HEK293 (cell line): Measurements from ENCODE around the gene SUPT5H.
A peak's percentile ranks its signal among the peaks of the same experiment; 100 is the strongest.

ENCODE experiments used
- BCL11B ChIP-seq: fragments of 450-650 bp; formaldehyde crosslinking; IDR thresholded peaks from 2 replicates; pipeline ENCODE4 v1.5.1; 2016; ENCODE audit warnings: low read depth, missing biosample characterization, missing genetic modification characterization
- EGR2 ChIP-seq: fragments of 450-650 bp; formaldehyde crosslinking; IDR thresholded peaks from 2 replicates; pipeline ENCODE4 v1.5.1; 2016; ENCODE audit warnings: low read depth, missing biosample characterization, missing genetic modification characterization
- REPIN1 ChIP-seq: fragments of 450-650 bp; formaldehyde crosslinking; IDR thresholded peaks from 2 replicates; pipeline ENCODE4 v1.5.1; 2017; ENCODE audit warnings: missing biosample characterization, missing genetic modification characterization, low read depth
- SP2 ChIP-seq: fragments of 450-650 bp; formaldehyde crosslinking; IDR thresholded peaks from 2 replicates; pipeline ENCODE4 v1.5.1; 2016; ENCODE audit warnings: missing biosample characterization, missing genetic modification characterization
- TCF7L2 ChIP-seq: IDR thresholded peaks from 2 replicates; pipeline ENCODE4 v1.6.1; 2011; ENCODE audit warnings: low read depth, mild to moderate bottlenecking, inconsistent platforms, low read length, moderate library complexity, borderline replicate concordance
- ZBTB1 ChIP-seq: fragments of 450-650 bp; formaldehyde crosslinking; IDR thresholded peaks from 2 replicates; pipeline ENCODE4 v1.5.1; 2016; ENCODE audit warnings: missing biosample characterization, missing genetic modification characterization
- ZBTB21 ChIP-seq: fragments of 450-650 bp; formaldehyde crosslinking; IDR thresholded peaks from 2 replicates; pipeline ENCODE4 v1.5.1; 2017; ENCODE audit warnings: missing biosample characterization, missing genetic modification characterization
- ZBTB7A ChIP-seq: fragments of 450-650 bp; formaldehyde crosslinking; IDR thresholded peaks from 2 replicates; pipeline ENCODE4 v1.5.1; 2016; ENCODE audit warnings: low read depth, missing biosample characterization, missing genetic modification characterization
- ZNF114 ChIP-seq: fragments of 450-650 bp; formaldehyde crosslinking; IDR thresholded peaks from 2 replicates; pipeline ENCODE4 v1.5.0; 2017; ENCODE audit warnings: missing biosample characterization, missing genetic modification characterization
- ZNF133 ChIP-seq: fragments of 450-650 bp; formaldehyde crosslinking; IDR thresholded peaks from 2 replicates; pipeline ENCODE4 v1.5.1; 2016; ENCODE audit warnings: missing biosample characterization, missing genetic modification characterization
- ZNF138 ChIP-seq: fragments of 450-650 bp; formaldehyde crosslinking; IDR thresholded peaks from 2 replicates; pipeline ENCODE4 v1.5.1; 2016; ENCODE audit warnings: missing biosample characterization, missing genetic modification characterization, borderline replicate concordance
- ZNF148 ChIP-seq: fragments of 450-650 bp; formaldehyde crosslinking; IDR thresholded peaks from 2 replicates; pipeline ENCODE4 v1.5.0; 2017; ENCODE audit warnings: missing biosample characterization, missing genetic modification characterization, borderline replicate concordance
- ZNF16 ChIP-seq: fragments of 450-650 bp; formaldehyde crosslinking; IDR thresholded peaks from 2 replicates; pipeline ENCODE4 v1.5.1; 2016; ENCODE audit warnings: low read depth, missing biosample characterization, missing genetic modification characterization
- ZNF280D ChIP-seq: fragments of 450-650 bp; formaldehyde crosslinking; IDR thresholded peaks from 2 replicates; pipeline ENCODE4 v1.5.1; 2016; ENCODE audit warnings: missing biosample characterization, missing genetic modification characterization
- ZNF311 ChIP-seq: fragments of 450-650 bp; formaldehyde crosslinking; IDR thresholded peaks from 2 replicates; pipeline ENCODE4 v1.5.1; 2017; ENCODE audit warnings: missing biosample characterization, missing genetic modification characterization, borderline replicate concordance
- ZNF341 ChIP-seq: fragments of 450-650 bp; formaldehyde crosslinking; IDR thresholded peaks from 2 replicates; pipeline ENCODE4; 2016; ENCODE audit warnings: low read depth, missing biosample characterization, missing genetic modification characterization
- ZNF521 ChIP-seq: fragments of 450-650 bp; formaldehyde crosslinking; IDR thresholded peaks from 2 replicates; pipeline ENCODE4 v1.5.1; 2017; ENCODE audit warnings: missing biosample characterization, mild to moderate bottlenecking, missing genetic modification characterization
- ZNF530 ChIP-seq: fragments of 450-650 bp; formaldehyde crosslinking; IDR thresholded peaks from 2 replicates; pipeline ENCODE4 v1.5.1; 2016; ENCODE audit warnings: low read depth, missing biosample characterization, missing genetic modification characterization
- ZNF549 ChIP-seq: fragments of 450-650 bp; IDR thresholded peaks from 2 replicates; pipeline ENCODE4 v1.5.1; 2018; ENCODE audit warnings: missing biosample characterization, missing genetic modification characterization, mild to moderate bottlenecking, inconsistent platforms, moderate library complexity
- ZNF558 ChIP-seq: fragments of 450-650 bp; formaldehyde crosslinking; IDR thresholded peaks from 2 replicates; pipeline ENCODE4 v1.5.1; 2016; ENCODE audit warnings: missing biosample characterization, missing genetic modification characterization
- ZNF561 ChIP-seq: fragments of 450-650 bp; IDR thresholded peaks from 2 replicates; pipeline ENCODE4 v1.5.1; 2018; ENCODE audit warnings: missing biosample characterization, missing genetic modification characterization, borderline replicate concordance
- ZNF654 ChIP-seq: fragments of 450-650 bp; formaldehyde crosslinking; IDR thresholded peaks from 2 replicates; pipeline ENCODE4 v1.5.1; 2016; ENCODE audit warnings: low read depth, missing biosample characterization, missing genetic modification characterization
- ZNF660 ChIP-seq: fragments of 450-650 bp; IDR thresholded peaks from 2 replicates; pipeline ENCODE4 v1.5.1; 2018; ENCODE audit warnings: missing biosample characterization, mild to moderate bottlenecking, missing genetic modification characterization
- ZNF777 ChIP-seq: fragments of 450-650 bp; formaldehyde crosslinking; IDR thresholded peaks from 2 replicates; pipeline ENCODE4 v1.5.1; 2017; ENCODE audit warnings: missing biosample characterization, missing genetic modification characterization, borderline replicate concordance
- ZNF785 ChIP-seq: fragments of 450-650 bp; formaldehyde crosslinking; IDR thresholded peaks from 2 replicates; pipeline ENCODE4 v1.5.1; 2016; ENCODE audit warnings: missing biosample characterization, missing genetic modification characterization
- ZNF830 ChIP-seq: fragments of 450-650 bp; IDR thresholded peaks from 2 replicates; pipeline ENCODE4 v1.5.0; 2018; ENCODE audit warnings: missing biosample characterization, missing genetic modification characterization, low read depth, mild to moderate bottlenecking, moderate library complexity
- TF ChIP-seq, protein P1 (sequence below): fragments of 450-650 bp; IDR thresholded peaks from 2 replicates; pipeline ENCODE4 v1.5.1; 2018; ENCODE audit warnings: missing biosample characterization, missing genetic modification characterization
- TF ChIP-seq, protein P2 (sequence below): fragments of 450-650 bp; formaldehyde crosslinking; IDR thresholded peaks from 2 replicates; pipeline ENCODE4 v1.5.1; 2016; ENCODE audit warnings: missing biosample characterization, missing genetic modification characterization
- TF ChIP-seq, protein P3 (sequence below): fragments of 450-650 bp; formaldehyde crosslinking; IDR thresholded peaks from 2 replicates; pipeline ENCODE4 v1.5.1; 2017; ENCODE audit warnings: missing biosample characterization, missing genetic modification characterization

The SUPT5H gene

GRCh38 chr19:39435499-39436349 is 9.7 kb upstream of the SUPT5H start, which contains the start of gene RPS16 (continued):
- TF ChIP-seq ZNF280D (tag by site-specific recombination) (no peak; the same call in 1 of the 2 replicates), ZNF138 (peak; percentile 56; the same call in 1 of the 2 replicates), ZNF16 (tag by site-specific recombination) (peak; percentile 50; the same call in 1 of the 2 replicates), ZNF777 (tag by site-specific recombination) (peak; percentile 80; the same call in 1 of the 2 replicates), ZNF521 (tag by site-specific recombination) (no peak), ZBTB7A (tag by site-specific recombination) (peak; percentile 92), ZNF785 (tag by site-specific recombination) (0 out of 2 replicates have a peak, but pooled peaks have one; percentile 35), ZNF311 (tag by site-specific recombination) (no peak), ZNF530 (no peak), ZBTB1 (tag by site-specific recombination) (peak; percentile 87), ZNF558 (tag by site-specific recombination) (no peak), ZNF654 (tag by site-specific recombination) (no peak), ZNF148 (tag by site-specific recombination) (peak; percentile 54; the same call in 1 of the 2 replicates), ZNF341 (tag by site-specific recombination) (peak; percentile 81), EGR2 (peak; percentile 92), ZNF114 (no peak), BCL11B (tag by site-specific recombination) (peak; percentile 94), REPIN1 (tag by site-specific recombination) (peak; percentile 87), ZNF660 (peak; percentile 80), SP2 (tag by site-specific recombination) (peak; percentile 99), TCF7L2 (no peak), ZNF133 (no peak), ZNF830 (tag by site-specific recombination) (no peak), ZNF549 (no peak), ZNF561 (peak; percentile 42; the same call in 1 of the 2 replicates), ZBTB21 (tag by site-specific recombination) (peak; percentile 52)
- TF ChIP-seq, protein P1, sequence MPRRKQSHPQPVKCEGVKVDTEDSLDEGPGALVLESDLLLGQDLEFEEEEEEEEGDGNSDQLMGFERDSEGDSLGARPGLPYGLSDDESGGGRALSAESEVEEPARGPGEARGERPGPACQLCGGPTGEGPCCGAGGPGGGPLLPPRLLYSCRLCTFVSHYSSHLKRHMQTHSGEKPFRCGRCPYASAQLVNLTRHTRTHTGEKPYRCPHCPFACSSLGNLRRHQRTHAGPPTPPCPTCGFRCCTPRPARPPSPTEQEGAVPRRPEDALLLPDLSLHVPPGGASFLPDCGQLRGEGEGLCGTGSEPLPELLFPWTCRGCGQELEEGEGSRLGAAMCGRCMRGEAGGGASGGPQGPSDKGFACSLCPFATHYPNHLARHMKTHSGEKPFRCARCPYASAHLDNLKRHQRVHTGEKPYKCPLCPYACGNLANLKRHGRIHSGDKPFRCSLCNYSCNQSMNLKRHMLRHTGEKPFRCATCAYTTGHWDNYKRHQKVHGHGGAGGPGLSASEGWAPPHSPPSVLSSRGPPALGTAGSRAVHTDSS, result no peak; the same call in 1 of the 2 replicates
- TF ChIP-seq, protein P2, sequence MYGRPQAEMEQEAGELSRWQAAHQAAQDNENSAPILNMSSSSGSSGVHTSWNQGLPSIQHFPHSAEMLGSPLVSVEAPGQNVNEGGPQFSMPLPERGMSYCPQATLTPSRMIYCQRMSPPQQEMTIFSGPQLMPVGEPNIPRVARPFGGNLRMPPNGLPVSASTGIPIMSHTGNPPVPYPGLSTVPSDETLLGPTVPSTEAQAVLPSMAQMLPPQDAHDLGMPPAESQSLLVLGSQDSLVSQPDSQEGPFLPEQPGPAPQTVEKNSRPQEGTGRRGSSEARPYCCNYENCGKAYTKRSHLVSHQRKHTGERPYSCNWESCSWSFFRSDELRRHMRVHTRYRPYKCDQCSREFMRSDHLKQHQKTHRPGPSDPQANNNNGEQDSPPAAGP (tag by site-specific recombination), result peak; percentile 65
- TF ChIP-seq, protein P3, sequence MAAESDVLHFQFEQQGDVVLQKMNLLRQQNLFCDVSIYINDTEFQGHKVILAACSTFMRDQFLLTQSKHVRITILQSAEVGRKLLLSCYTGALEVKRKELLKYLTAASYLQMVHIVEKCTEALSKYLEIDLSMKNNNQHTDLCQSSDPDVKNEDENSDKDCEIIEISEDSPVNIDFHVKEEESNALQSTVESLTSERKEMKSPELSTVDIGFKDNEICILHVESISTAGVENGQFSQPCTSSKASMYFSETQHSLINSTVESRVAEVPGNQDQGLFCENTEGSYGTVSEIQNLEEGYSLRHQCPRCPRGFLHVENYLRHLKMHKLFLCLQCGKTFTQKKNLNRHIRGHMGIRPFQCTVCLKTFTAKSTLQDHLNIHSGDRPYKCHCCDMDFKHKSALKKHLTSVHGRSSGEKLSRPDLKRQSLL, result peak; percentile 87
